HFFc6 (cell line): ENCODE results near the gene HADHB. TPM values are rescaled to one million over a fixed set of nuclear protein-coding genes. Genes with fewer than 3 reads are reported as not detected.

Experiments
- DNase-seq: peaks from one replicate; pipeline ENCODE4 v3.0.0-alpha.2; 2018
- H3K27ac Mint-ChIP-seq: 2 replicates; pipeline ENCODE4 v1.8.0; 2020; ENCODE audit warnings: mild to moderate bottlenecking, mixed read lengths
- H3K27me3 Mint-ChIP-seq: 2 replicates; pipeline ENCODE4 v1.8.0; 2021; ENCODE audit warnings: mild to moderate bottlenecking, moderate library complexity, mixed read lengths; ENCODE audit not compliant: insufficient read depth
- H3K36me3 Mint-ChIP-seq: 2 replicates; pipeline ENCODE4 v1.8.0; 2021; ENCODE audit warnings: low read depth, mixed read lengths
- H3K4me1 Mint-ChIP-seq: 2 replicates; pipeline ENCODE4 v1.8.0; 2020; ENCODE audit warnings: low read depth, mixed read lengths
- H3K4me3 Mint-ChIP-seq: 2 replicates; pipeline ENCODE4 v1.8.0; 2020; ENCODE audit warnings: mild to moderate bottlenecking, moderate library complexity, mixed read lengths
- H3K9me3 Mint-ChIP-seq: 2 replicates; pipeline ENCODE4 v1.8.0; 2020; ENCODE audit warnings: mild to moderate bottlenecking, mixed read lengths
- CTCF ChIP-seq: fragments of 200-600 bp; sonication (generic); IDR thresholded peaks from 2 replicates; pipeline ENCODE4 v1.5.0; 2021; ENCODE audit warnings: antibody characterized with exemption, mild to moderate bottlenecking
- total RNA-seq, 6 experiments: library from RNA; stranded (reverse); fragmentation: NEBNext Ultra II Directional; extraction: Animal tissue kit (Norgen Biotek cat#: 25700); gene quantifications; 2 replicates in 1 of 6; 3 replicates in 5 of 6; pipeline ENCODE4 v1.2.3, GENCODE V29; 2021

HADHB gene
- total RNA-seq, 6 experiments from 2014 or later: 93.9 to 119 (median 112) TPM

- H3K27me3 Mint-ChIP-seq: no peaks in the 10 kb centered on the region
- H3K36me3 Mint-ChIP-seq: peaks cover 22% of the 10 kb centered on the region
These were observed 41.7 kb upstream of the HADHB start for GRCh38 chr2:26202981-26203490.

GRCh38 chr2:26203906-26204305 lies 40.8 kb upstream of the HADHB start:
- Mint-ChIP-seq H3K9me3 (no peaks in the 10 kb centered on the region), H3K27me3 (no peaks in the 10 kb centered on the region), H3K4me1 (no peaks in the 10 kb centered on the region), H3K4me3 (no peak overlapping the region), H3K36me3 (peaks cover 22% of the 10 kb centered on the region; the same call in 1 of the 2 replicates), H3K27ac (no peak overlapping the region)
- TF ChIP-seq CTCF: no peak
- no peak for DNase-seq

More at GRCh38 chr2:26202981-26203490, 41.7 kb upstream of the HADHB start:
- TF ChIP-seq CTCF: no peak
- Mint-ChIP-seq H3K27ac (no peak overlapping the region), H3K9me3 (no peaks in the 10 kb centered on the region), H3K4me1 (no peaks in the 10 kb centered on the region), H3K4me3 (no peak overlapping the region)
- no peak for DNase-seq

- no peaks in the 10 kb centered on the region for H3K27me3 Mint-ChIP-seq
- H3K36me3 Mint-ChIP-seq: peaks cover 36% of the 10 kb centered on the region
- no peak for DNase-seq
- peaks cover under 1% of the 10 kb centered on the region; the same call in 1 of the 2 replicates for H3K9me3 Mint-ChIP-seq
- no peaks in the 10 kb centered on the region for H3K4me1 Mint-ChIP-seq
- H3K4me3 Mint-ChIP-seq: no peak overlapping the region
- H3K27ac Mint-ChIP-seq: no peak overlapping the region
- no peak for TF ChIP-seq CTCF
These were observed 32.7 kb upstream of the HADHB start for GRCh38 chr2:26212011-26212410.

GRCh38 chr2:26214759-26215158 lies 30.0 kb upstream of the HADHB start:
- no peak for TF ChIP-seq CTCF
- H3K27ac Mint-ChIP-seq: no peak overlapping the region
- H3K36me3 Mint-ChIP-seq: peaks cover 51% of the 10 kb centered on the region
- H3K9me3 Mint-ChIP-seq: peaks cover 11% of the 10 kb centered on the region
- H3K4me3 Mint-ChIP-seq: no peak overlapping the region
- no peaks in the 10 kb centered on the region for H3K4me1 Mint-ChIP-seq
- no peak for DNase-seq
- no peaks in the 10 kb centered on the region for H3K27me3 Mint-ChIP-seq

GRCh38 chr2:26215833-26216232 lies 28.9 kb upstream of the HADHB start:
- Mint-ChIP-seq H3K27ac (no peak overlapping the region), H3K4me1 (no peaks in the 10 kb centered on the region), H3K27me3 (no peaks in the 10 kb centered on the region), H3K9me3 (peaks cover 11% of the 10 kb centered on the region), H3K4me3 (no peak overlapping the region), H3K36me3 (peaks cover 55% of the 10 kb centered on the region)
- no peak for DNase-seq
- no peak for TF ChIP-seq CTCF

GRCh38 chr2:26216587-26216986 lies 28.2 kb upstream of the HADHB start:
- no peak for DNase-seq

More at GRCh38 chr2:26216587-26216986, 28.2 kb upstream of the HADHB start:
- Mint-ChIP-seq H3K4me3 (no peak overlapping the region), H3K9me3 (peaks cover 11% of the 10 kb centered on the region), H3K27me3 (no peaks in the 10 kb centered on the region), H3K36me3 (peaks cover 53% of the 10 kb centered on the region), H3K4me1 (no peaks in the 10 kb centered on the region), H3K27ac (no peak overlapping the region)
- TF ChIP-seq CTCF: no peak
